Activated T-helper 9 cell treated with anti-CD3 and anti-CD28 coated beads, Interleukin-2, amount 50 U/mL, for 16 hours (primary cell): ENCODE data around the gene CCDC92B.

Experiments
- DNase-seq: peaks from one replicate; pipeline ENCODE4 v3.0.0-alpha.2; 2020; ENCODE audit warnings: low read depth

Gene CCDC92B

DNA sequence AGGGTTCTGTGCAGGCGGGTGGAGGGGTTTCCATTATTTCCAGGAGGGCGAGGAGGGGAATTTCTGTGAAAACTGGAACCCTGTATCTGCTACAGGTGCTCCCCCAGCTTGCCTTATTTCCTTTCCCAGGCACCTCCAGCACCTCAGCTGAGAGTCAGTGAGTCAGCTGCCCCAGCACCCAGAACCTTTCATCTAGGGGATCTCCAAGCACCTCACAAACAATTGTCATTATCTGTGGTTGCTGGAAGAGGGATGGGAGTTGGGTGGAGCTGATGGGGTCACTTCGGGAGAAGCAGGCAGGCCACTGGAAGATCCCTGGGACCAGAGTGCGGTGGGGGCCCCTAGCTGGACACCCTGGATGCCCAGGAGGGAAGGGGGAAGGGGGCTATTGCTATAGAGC is 27.8 kb downstream of the CCDC92B start:
- DNase-seq, result no peak

DNA sequence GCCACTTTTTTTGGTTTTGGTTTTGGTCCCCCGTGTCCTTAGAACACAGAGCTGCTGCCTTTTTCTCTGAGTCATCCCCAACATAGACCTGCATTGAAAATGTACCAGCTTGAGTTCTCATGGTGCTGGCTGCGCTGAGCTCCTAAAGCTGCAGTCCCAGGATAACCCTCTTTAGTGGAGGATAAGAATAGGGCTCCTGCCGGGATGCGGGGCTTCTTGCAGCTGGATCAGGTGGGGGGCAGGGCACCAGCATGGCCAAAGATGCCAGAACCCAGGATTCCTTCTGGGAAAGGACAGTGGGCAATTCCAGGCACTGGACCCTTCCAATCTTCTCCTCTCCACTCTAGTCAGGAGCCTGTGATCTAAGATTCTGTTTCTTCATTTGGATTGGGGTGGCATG is 29.6 kb downstream of the CCDC92B start:
- DNase-seq, result no peak

- no peak for DNase-seq
Measured at GRCh38 chr17:2718150-2718938, 31.1 kb downstream of the CCDC92B start.

- DNase-seq, result no peak
Measured at GRCh38 chr17:2716649-2717048, 32.8 kb downstream of the CCDC92B start.

GRCh38 chr17:2713881-2714280 is 35.6 kb downstream of the CCDC92B start:
- no peak for DNase-seq

DNA sequence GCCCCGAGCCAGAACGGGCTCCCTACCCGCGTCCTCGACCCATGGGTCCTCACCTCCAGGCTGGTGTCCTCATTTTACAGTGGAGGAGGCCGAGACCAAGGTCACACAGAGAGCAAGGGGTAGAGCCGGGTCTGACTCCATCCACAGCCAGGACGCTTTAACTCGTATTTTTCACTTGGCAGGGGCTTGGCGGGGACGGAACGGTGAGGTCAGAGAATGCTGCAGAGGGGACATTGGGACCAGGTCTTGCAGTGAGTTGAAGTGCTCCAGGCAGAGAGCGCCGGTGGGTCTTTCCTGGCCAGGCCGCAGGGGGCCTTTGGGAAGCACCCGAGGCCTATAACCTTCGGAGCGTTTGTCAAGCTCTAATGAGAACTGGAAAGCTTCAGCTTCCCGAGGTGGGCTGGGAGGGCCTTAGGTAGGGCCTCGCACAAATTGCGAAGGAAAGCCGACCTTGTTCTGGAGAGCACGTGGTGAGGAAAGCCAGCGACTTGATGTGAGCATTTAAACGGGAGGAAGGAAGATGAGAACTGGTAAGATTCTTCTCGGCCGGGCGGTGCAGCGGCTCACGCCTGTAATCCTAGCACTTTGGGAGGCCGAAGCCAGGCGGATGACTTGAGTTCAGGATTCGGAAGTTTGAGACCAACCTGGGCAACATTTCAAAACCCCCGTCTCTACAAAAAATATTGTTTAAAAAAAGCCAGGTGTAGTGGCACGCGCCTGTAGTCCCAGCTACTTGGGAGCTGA is 37.0 kb downstream of the CCDC92B start:
- DNase-seq, result no peak

DNA sequence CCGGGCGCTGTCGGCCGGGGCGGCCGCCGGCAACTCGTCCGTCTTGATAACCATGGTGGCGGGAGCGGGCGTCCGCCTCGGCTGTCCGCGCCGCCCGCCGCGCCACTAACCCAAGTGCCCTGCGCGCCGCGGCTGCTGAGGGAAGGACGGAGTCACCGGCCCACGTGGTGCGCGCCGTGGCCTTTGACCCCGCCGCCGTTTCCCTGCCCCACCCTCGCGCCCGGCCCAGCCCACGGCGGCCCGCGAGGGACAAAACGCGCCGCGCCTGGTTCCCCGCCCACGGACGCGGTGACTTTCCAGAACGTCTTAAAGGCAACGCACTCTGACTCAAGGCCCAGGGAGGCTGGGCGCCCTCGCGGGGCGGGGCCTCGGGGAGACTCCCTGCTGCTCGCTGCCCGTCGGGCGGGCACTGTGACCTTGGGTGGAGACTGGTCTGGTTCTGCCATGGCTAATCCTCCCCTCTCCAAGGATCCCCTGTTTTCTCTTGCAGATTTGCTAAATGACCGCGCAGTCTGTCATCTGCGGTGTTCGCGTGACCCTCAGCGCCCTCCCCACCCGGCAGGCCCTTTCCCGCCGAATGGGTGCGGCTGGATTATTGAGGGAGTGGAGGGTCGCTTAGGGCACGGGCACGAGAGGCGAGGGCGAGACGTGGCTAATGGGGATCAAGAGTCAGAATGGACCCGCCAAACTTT is 37.7 kb downstream of the CCDC92B start, which contains the start of gene CLUH:
Gene CLUH, minus strand, starts transcription at position 157 of the 692 bp plus-strand sequence. Its CDS starts 103 bp downstream, at position 54.
- DNase-seq, result peak; percentile 98

DNA sequence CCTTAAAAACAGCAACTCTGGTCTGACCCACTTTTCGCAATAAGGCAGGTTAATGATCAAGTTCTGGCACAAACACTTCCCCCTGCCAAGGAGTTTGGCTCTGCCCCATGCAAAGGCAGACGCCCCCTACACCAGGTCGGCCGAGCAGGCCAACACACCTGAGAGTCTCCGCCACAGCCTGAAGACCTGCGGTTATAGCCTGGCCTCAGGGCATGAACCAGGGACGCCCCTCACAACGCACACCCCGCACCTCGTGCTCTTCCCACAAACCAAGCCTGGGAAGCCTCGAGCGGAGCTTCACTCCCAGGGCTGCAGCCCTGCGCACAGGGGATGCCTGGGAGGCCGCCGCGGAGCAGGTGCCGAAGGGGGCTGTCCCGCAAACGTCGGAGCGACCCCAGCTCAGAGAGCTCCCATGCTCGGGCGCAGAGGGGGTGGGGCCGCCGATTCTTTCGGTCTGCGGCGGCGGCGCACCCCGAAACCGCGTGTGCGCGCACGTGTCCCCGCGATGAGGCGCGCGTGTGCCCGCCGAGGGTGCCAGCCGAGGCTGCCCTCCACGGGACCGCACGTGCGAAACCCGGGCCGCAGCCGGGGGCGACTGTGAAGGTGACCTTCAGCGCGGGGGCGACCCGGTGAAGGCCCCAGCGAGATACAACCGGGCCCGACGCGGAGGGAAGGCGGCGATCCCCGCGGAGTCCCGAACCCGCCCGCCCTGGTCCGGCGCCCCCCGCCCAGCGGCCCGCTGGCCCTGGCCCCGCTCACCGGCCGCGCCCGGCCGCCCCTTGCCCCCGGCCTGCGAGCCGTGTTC is 38.4 kb downstream of the CCDC92B start:
- DNase-seq, result no peak

DNA sequence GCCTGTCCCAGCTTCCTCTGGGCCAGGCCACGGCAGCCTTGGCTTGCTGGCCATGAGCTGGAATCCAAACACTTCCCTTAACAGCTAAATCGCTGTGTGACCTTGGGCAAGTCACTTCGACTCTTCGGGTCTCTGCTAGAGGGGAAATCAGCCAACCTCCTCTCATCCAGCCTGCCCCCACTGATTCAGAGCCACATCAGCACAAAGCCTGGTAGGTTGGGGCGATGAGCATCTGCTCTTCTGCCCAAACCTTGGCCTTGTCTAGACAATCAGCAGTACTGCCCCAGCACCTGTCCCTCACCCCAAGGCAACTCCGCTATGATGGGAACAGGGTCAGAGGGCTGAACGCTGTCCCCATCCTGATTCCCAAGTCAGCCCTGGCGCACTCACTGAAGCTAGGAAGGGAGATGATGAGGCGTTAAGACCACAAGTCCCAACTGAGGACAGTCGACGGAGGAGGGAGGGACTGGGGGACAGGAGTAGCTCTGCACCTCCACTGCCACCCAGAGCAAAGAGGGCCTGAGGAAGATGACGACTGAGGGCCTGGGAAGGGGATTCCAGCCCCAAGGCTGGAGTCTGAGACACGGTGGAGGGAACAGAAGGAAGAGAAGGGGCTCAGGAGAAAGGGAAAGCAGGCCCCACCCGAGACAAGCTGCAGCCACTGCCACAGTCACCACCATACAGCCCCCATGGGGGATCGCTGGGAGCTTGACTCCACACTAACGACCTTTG is 39.2 kb downstream of the CCDC92B start:
- DNase-seq, result no peak

DNA sequence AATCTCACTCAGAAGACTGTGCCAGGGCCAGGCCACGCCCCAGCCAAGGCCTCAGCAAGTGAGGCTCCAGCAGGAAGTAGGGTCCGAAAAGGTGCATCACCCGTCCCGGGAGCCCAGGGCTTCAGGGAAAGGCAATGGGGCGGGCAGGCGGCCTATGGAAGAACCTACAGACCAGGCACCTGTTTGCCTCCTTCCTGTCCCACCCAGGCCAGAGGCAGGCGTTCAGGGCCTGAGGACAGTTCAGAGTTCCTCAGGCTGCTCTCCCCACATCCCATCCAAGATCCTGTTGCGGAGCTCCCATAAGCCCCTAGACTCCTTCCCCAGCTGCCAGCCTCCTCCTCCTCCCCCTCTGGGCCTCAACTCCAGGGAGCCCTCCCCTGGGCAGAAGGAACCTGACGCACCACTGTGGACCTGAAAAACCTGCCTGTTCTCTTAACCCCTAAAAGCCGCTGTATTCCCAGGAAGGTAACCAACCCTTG is 40.2 kb downstream of the CCDC92B start:
- no peak for DNase-seq

GRCh38 chr17:2708585-2709182 is 40.8 kb downstream of the CCDC92B start:
- DNase-seq, result no peak

GRCh38 chr17:2707721-2708584 is 41.5 kb downstream of the CCDC92B start:
- DNase-seq, result no peak

DNA sequence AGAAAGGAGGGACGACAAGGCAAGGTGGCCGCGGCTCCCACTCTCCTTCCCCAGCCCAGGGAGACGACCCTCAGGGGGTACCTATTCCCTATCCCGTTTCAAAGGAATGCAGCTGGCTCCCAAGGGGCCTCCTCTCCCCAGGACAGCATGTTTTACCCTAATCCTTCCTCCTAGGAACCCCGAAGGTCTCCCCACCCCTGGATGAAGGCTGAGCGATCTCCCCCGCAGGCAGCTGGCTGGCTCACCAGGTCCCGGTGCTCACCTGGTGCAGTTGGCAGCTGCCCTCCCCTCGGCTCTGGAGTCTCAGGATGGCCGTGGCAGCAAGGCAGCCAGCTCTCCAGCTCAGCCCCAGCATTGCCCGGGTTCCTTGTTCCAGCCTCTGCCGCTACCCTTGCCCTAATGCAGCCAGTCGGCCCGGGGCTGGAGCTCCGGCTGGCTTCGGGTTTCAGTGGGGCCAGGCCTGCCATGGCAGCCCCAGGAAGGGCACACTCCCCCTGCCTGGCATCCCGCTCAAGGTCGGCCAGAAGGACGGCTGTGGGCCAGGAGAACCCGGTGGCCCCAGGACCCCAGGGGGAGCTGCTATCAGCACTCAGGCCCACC is 42.4 kb downstream of the CCDC92B start:
- DNase-seq, result no peak

DNA sequence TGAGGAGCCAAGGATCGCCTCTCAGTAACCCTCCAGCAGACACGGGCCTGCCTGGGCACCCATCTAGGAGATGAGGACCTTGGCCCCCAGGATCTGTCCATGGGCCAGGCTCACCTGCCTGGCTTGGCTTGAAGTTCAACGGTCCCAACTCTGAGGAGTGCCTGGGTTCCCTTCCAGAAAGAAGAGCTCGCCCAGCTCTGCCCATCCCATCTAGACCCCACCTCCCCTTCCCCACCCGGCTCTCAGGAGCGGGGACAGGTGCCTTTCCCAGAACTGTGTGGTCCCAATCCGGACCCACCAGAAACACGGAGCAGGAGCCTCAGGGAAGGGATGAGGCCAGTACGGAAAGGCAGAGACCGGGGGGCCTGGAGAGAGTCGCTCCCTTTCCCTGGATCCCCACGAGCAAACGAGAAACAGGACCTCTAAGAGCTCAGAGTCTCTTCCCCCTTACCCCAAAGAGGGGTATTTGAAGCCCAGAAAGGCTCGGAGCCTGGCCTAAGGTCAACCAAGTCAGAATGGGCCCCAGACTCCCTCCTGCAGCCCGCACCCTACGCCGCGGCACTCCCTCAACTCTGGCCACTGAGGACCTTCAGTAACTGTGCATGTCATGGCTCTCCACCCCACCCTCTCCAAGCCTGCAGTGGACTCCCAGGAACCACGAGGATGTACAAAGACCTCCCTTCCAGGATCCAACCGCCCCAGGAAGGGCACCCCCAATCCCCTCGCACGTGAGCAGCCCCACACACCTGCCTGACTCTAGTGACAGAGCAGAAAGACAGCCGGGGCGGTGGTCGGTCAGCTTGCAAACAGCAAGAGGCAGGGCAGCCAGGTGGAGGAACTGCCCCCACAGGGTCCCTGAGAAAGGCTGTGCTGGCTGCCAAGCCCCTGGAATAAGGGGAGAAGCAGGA is 43.3 kb downstream of the CCDC92B start:
- DNase-seq, result no peak

DNA sequence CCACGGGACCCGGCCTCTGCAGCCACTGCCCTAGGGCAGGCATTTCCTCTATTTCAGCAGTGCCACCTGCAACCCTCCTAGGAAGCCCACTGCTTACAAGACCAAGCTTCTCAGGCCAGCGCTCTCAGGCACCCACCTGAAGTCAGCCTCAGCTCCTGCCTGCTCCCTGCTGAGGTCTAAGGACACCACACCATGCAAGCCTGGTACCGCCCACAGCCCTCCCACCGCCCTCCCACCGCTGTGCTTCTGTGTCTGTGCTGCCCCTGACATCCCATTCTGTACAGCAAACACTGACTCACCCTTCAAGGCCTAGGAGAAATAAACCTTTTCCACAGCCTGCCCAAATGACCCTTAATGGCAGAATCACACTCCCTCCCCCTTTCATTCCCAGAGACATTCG is 44.2 kb downstream of the CCDC92B start:
- no peak for DNase-seq

- no peak for DNase-seq
Measured at GRCh38 chr17:2704890-2705248, 44.6 kb downstream of the CCDC92B start.

GRCh38 chr17:2704031-2704889 is 45.2 kb downstream of the CCDC92B start:
- DNase-seq, result no peak
